K562 (cell line): ENCODE data around the gene WFDC6. TPM values are rescaled to one million over a fixed set of nuclear protein-coding genes. Genes with fewer than 3 reads are reported as not detected.

Experiments
- ATAC-seq: fragments of 200-7000 bp; cut with Tn5 transposase; 3 replicates; pipeline ENCODE4 v1.9.1; 2020; ENCODE audit warnings: moderate library complexity
- BruUV-seq: library from RNA; stranded (reverse); fragments of 400-500 nt; replicated peaks from 2 replicates; lab custom pipeline; 2021; lab: Mats Ljungman, UMichigan
- CTCF ChIA-PET: fragments of 300-600 bp; formaldehyde crosslinking; extraction: SDS; loops from one replicate; lab custom pipeline; 2021; ENCODE audit warnings: low intra/inter-chr PET ratio; lab: Yijun Ruan, JAX
- POLR2A ChIA-PET: fragments of 300-600, 350-650 bp; sonication (Branson Sonifier 250); formaldehyde crosslinking; extraction: SDS; loops from one replicate; lab custom pipeline; 2021; ENCODE audit warnings: antibody characterized with exemption, inconsistent platforms; lab: Yijun Ruan, JAX
- DNase-seq, 4 experiments: peaks; one replicate each; pipeline versions ENCODE4 v3.0.0 to v3.0.0-alpha.2; 2011 to 2018; ENCODE audit warnings: low spot score in 3 of 4, mixed read lengths in 3 of 4; ENCODE audit errors: extremely low read depth in 1 of 4
- FAIRE-seq: peaks from 2 replicates; lab custom pipeline; 2011; peaks lifted over from hg19 to GRCh38; lab: Jason Lieb, UNC
- H2AFZ ChIP-seq: 2 replicates; pipeline ENCODE4 v1.6.0; 2011; ENCODE audit warnings: low read depth, low read length, control low read depth, inconsistent platforms
- H3K27ac ChIP-seq: fragments of 200-600 bp; 3 replicates; pipeline ENCODE4 v1.8.0; 2011; ENCODE audit warnings: low read depth, mild to moderate bottlenecking, control low read depth, inconsistent platforms, low read length, moderate library complexity, mixed read lengths; ENCODE audit errors: extremely low read depth
- H3K27me3 ChIP-seq, 2 experiments: fragments of 300-600 bp in 1 of 2; 2 replicates in 1 of 2; 3 replicates in 1 of 2; pipeline versions ENCODE4 v1.6.0 to v1.8.0; 2011; ENCODE audit warnings: inconsistent platforms in 2 of 2, low read length in 2 of 2, mild to moderate bottlenecking in 1 of 2, mixed read lengths in 1 of 2, moderate library complexity in 1 of 2; ENCODE audit not compliant: control insufficient read depth in 2 of 2, insufficient read depth in 2 of 2
- H3K36me3 ChIP-seq: fragments of 300-600 bp; 3 replicates; pipeline ENCODE4 v1.8.0; 2011; ENCODE audit warnings: mild to moderate bottlenecking, low read length, inconsistent platforms; ENCODE audit not compliant: control insufficient read depth, insufficient read depth
- H3K4me1 ChIP-seq, 2 experiments: fragments of 200-600 bp in 1 of 2; replicated peaks in 1 of 2; 2 replicates in 1 of 2; 3 replicates in 1 of 2; pipeline versions ENCODE4 v1.5.1 to v1.8.0; 2011; ENCODE audit warnings: inconsistent platforms in 2 of 2, low read length in 2 of 2, mild to moderate bottlenecking in 1 of 2, mixed read lengths in 1 of 2, moderate library complexity in 1 of 2; ENCODE audit not compliant: control insufficient read depth in 2 of 2, insufficient read depth in 2 of 2
- H3K4me2 ChIP-seq: 2 replicates; pipeline ENCODE4 v1.6.1; 2011; ENCODE audit warnings: low read length, control low read depth, inconsistent platforms, mixed read lengths; ENCODE audit not compliant: insufficient read depth
- H3K4me3 ChIP-seq: fragments of 200-600 bp; sonication (generic), shearing (Covaris generic); 2 replicates; pipeline ENCODE4 v1.5.1; 2016; ENCODE audit warnings: control low read depth, inconsistent platforms
- H3K79me2 ChIP-seq: fragments of 200-600 bp; 3 replicates; pipeline ENCODE4 v1.8.0; 2011; ENCODE audit warnings: low read length, inconsistent platforms; ENCODE audit not compliant: control insufficient read depth, insufficient read depth
- H3K9ac ChIP-seq, 2 experiments: 2 replicates each; pipeline versions ENCODE4 v1.6.0 to v1.6.1; 2011; ENCODE audit warnings: low read depth in 2 of 2, low read length in 2 of 2, control low read depth in 1 of 2, inconsistent platforms in 1 of 2, mild to moderate bottlenecking in 1 of 2, mixed read lengths in 1 of 2; ENCODE audit not compliant: insufficient read depth in 1 of 2
- H3K9me1 ChIP-seq: one replicate; pipeline ENCODE4 v1.6.0; 2011; ENCODE audit warnings: inconsistent platforms, mild to moderate bottlenecking, low read length, moderate library complexity; ENCODE audit not compliant: control insufficient read depth, insufficient read depth
- H3K9me3 ChIP-seq: replicated peaks from 2 replicates; pipeline ENCODE4 v1.5.1; 2011; ENCODE audit warnings: low read depth, low read length, inconsistent platforms; ENCODE audit not compliant: control insufficient read depth, insufficient read depth
- H4K20me1 ChIP-seq: replicated peaks from 2 replicates; pipeline ENCODE4 v1.6.1; 2011; ENCODE audit warnings: low read length, inconsistent platforms, mixed read lengths; ENCODE audit not compliant: control insufficient read depth, insufficient read depth
- KAT2B ChIP-seq: IDR thresholded peaks from one replicate; pipeline ENCODE4 v1.6.1; 2012; ENCODE audit warnings: low read depth, mild to moderate bottlenecking, control low read depth, inconsistent platforms, low read length, moderate library complexity
- RREB1 ChIP-seq: fragments of 250-450 bp; sonication (Bioruptor Pico); IDR thresholded peaks from 2 replicates; pipeline ENCODE4 v1.4.0; 2020
- ZKSCAN1 ChIP-seq: fragments of 150-350 bp; IDR thresholded peaks from 2 replicates; pipeline ENCODE4 v1.6.1; 2016; ENCODE audit warnings: low read depth, low read length
- ZNF146 ChIP-seq: IDR thresholded peaks from one replicate; pipeline ENCODE4 v1.6.1; 2018; ENCODE audit warnings: missing compliant biosample characterization; ENCODE audit not compliant: unreplicated experiment
- WGBS: fragments of 100-300 bp; shearing (Covaris generic); methylation state at CpG from one replicate; pipeline ENCODE4 v1.1.6; 2016; ENCODE audit warnings: low coverage, mixed read lengths; ENCODE audit not compliant: insufficient coverage; ENCODE audit errors: missing lambda C conversion rate; 5-methylcytosine and 5-hydroxymethylcytosine counted together
- in situ Hi-C: fragments of 300-500 bp; cut with MboI; formaldehyde crosslinking; loops from 4 replicates; pipeline ENCODE4 v1.15.0; 2018; ENCODE audit warnings: inconsistent platforms, mixed read lengths
- intact Hi-C: fragments of 100-400 bp; cut with micrococcal nuclease; formaldehyde crosslinking; loops from 2 replicates; pipeline ENCODE4 v1.14.2; 2022
- polyA plus RNA-seq, 8 experiments: library from polyadenylated mRNA; depleted of rRNA in 4 of 8; stranded (reverse) in 5 of 8; unstranded in 3 of 8; fragments of >200 nt; fragmentation: Nextera tagmentation in 2 of 8; fragmentation: Illumina TruSeq in 1 of 8; extraction: Ambion mirVana in 2 of 8; extraction: Trizol in 1 of 8; gene quantifications; 2 replicates each; pipeline versions ENCODE4 v1.2.1 to v1.2.3, GENCODE V29; 2011 to 2014; ENCODE audit warnings: inconsistent platforms in 1 of 8, missing spikeins in 1 of 8
- total RNA-seq, 7 experiments: library from RNA; depleted of rRNA in 6 of 7; stranded (reverse); fragments of >200 nt in 6 of 7; fragmentation: Illumina TruSeq in 2 of 7; extraction: Trizol in 2 of 7; gene quantifications; 2 replicates each; pipeline versions ENCODE4 v1.2.1 to v1.2.3, GENCODE V29; 2011 to 2021; ENCODE audit warnings: low replicate concordance in 1 of 7

The WFDC6 gene
- total and polyA plus RNA-seq, 9 of the 15 experiments (the other 6 are each of a cell fraction or from before 2014, with no cell fraction given) = not detected

- BruUV-seq = no TSS peak
- Histone ChIP-seq H3K27ac (no peak overlapping the region), H3K9me1 (no peaks in the 10 kb centered on the region), H3K9me3 (no peaks in the 10 kb centered on the region), H3K36me3 (no peaks in the 10 kb centered on the region), H3K27me3 (peaks cover 0 to 5% of the 10 kb centered on the region in 2 experiments; a peak in 1 of 5 replicates), H2AFZ (no peak overlapping the region), H3K4me3 (no peak overlapping the region)
- CTCF ChIA-PET = no interaction called here
- intact Hi-C loops (no loop called here), in situ Hi-C loops (no loop called here)
- WGBS = 0% methylated on average over 1 of the region's 1 CpG
- TF ChIP-seq KAT2B = no peak
- TF ChIP-seq ZNF146 (CRISPR knock-in tag) = no peak
- TF ChIP-seq ZKSCAN1 = no peak
- TF ChIP-seq, all 486 proteins: peak for 0
- no peak for DNase-seq
- Histone ChIP-seq H3K4me2 (no peak overlapping the region), H3K9ac (no peak overlapping the region), H4K20me1 (no peaks in the 10 kb centered on the region), H3K4me1 (no peaks in the 10 kb centered on the region), H3K79me2 (no peaks in the 10 kb centered on the region)
- no peak for ATAC-seq
- FAIRE-seq = no peak
- POLR2A ChIA-PET = no interaction called here
These were observed 15.9 kb upstream of the WFDC6 start for GRCh38 chr20:45555198-45555597.

GRCh38 chr20:45552456-45552855 is 13.2 kb upstream of the WFDC6 start:
- Histone ChIP-seq H3K4me2 (no peak overlapping the region), H3K27me3 (peaks cover 0 to 6% of the 10 kb centered on the region in 2 experiments; a peak in 2 of 5 replicates), H3K36me3 (no peaks in the 10 kb centered on the region), H3K27ac (no peak overlapping the region), H3K9ac (no peak overlapping the region), H4K20me1 (no peaks in the 10 kb centered on the region), H3K4me1 (no peaks in the 10 kb centered on the region), H3K9me1 (no peaks in the 10 kb centered on the region), H2AFZ (no peak overlapping the region), H3K4me3 (no peak overlapping the region), H3K79me2 (no peaks in the 10 kb centered on the region), H3K9me3 (no peaks in the 10 kb centered on the region)
- intact Hi-C loops (no loop called here), in situ Hi-C loops (no loop called here)
- FAIRE-seq (no peak), ATAC-seq (no peak), DNase-seq (no peak)
- BruUV-seq = no TSS peak
- TF ChIP-seq RREB1 (CRISPR knock-in tag) = no peak
- WGBS = 4% methylated on average over 2 of the region's 2 CpGs
- POLR2A ChIA-PET = no interaction called here
- CTCF ChIA-PET = no interaction called here
